ENCODE data around the gene PRDX2. TPM values are rescaled to one million over a fixed set of nuclear protein-coding genes. Genes with fewer than 3 reads are reported as not detected.
A peak's percentile ranks its signal among the peaks of the same experiment; 100 is the strongest.

PRDX2 gene
- total and polyA plus RNA-seq, 3 experiments from 2014 or later: 183 to 257 (median 184) TPM

DNA sequence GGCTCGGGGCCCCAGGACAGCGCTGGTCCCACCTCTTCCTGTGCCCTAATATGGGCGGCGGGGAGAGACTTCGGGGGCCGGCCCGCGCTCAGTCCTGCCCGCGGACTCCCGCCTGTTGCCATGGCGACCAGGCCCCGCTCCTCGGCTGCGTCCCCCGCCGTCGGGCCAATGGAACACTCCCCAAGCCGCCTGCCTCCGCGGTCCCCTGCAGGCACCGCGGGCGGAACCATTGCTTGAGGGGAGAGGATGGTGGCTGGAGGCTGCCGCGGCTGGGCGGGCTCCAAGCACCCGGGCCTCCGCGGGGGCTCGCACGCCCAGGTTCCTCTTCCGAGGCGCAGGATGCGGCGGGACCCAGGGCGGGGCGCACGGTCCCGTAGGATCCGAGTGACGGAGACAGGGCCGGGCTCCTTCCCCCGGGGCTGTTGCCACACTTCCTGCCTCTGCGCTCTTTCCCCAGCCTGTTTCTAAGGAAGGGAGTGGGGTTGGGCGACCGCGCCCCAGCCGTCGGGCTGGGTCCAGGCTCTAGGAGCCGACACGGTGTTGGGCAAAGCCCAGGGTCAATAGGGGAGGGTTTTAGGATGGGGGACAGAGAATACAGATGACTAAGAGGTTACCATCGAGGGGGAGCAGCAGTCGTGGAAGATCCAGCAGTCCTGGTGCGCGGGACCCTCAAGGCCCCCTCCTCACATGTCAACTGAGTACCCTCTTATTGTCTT, 11.5 kb downstream of the PRDX2 start:
- CTCF ChIA-PET: interaction anchor here (1.0 to 13.7 kb wide), 4 partner anchors 13 to 29 kb away, joined by 4 to 483 read pairs (median 180); partner anchors contain the start of gene HOOK2
- Histone ChIP-seq H3K4me3 (ENCODE audit: low read length) (peak overlapping the region; percentile 92), H3K27ac (ENCODE audit: low read depth, low read length) (peak overlapping the region; percentile 99), H3K4me1 (ENCODE audit: insufficient read depth, low read length) (peaks cover 41% of the 10 kb centered on the region), H3K9me3 (ENCODE audit: low read length) (no peaks in the 10 kb centered on the region), H3K36me3 (ENCODE audit: insufficient read depth, low read length) (peaks cover 4% of the 10 kb centered on the region), H3K27me3 (ENCODE audit: insufficient read depth, low read length, poor library complexity, severe bottlenecking) (no peaks in the 10 kb centered on the region)
- Mint-ChIP-seq H3K27ac (peak overlapping the region; percentile 91 to 100 (median 99)), H3K27me3 (peaks cover 0 to 30% of the 10 kb centered on the region in 2 donors), H3K9me3 (peaks cover 0 to 4% (median 2%) of the 10 kb centered on the region in 5 donors), H3K4me1 (peaks cover 25 to 41% (median 28%) of the 10 kb centered on the region in 3 donors), H3K4me3 (peak overlapping the region; percentile 90 to 100 (median 96)), H3K36me3 (peaks cover 0 to 22% (median 2%) of the 10 kb centered on the region in 3 donors)
- POLR2A ChIA-PET: interaction anchor here (1.9 to 7.5 kb wide), 3 partner anchors 7 to 13 kb away, joined by 10 to 167 read pairs (median 140); no protein-coding TSS in a partner anchor
- peak; percentile 89 to 96 (median 93) for DNase-seq

DNA sequence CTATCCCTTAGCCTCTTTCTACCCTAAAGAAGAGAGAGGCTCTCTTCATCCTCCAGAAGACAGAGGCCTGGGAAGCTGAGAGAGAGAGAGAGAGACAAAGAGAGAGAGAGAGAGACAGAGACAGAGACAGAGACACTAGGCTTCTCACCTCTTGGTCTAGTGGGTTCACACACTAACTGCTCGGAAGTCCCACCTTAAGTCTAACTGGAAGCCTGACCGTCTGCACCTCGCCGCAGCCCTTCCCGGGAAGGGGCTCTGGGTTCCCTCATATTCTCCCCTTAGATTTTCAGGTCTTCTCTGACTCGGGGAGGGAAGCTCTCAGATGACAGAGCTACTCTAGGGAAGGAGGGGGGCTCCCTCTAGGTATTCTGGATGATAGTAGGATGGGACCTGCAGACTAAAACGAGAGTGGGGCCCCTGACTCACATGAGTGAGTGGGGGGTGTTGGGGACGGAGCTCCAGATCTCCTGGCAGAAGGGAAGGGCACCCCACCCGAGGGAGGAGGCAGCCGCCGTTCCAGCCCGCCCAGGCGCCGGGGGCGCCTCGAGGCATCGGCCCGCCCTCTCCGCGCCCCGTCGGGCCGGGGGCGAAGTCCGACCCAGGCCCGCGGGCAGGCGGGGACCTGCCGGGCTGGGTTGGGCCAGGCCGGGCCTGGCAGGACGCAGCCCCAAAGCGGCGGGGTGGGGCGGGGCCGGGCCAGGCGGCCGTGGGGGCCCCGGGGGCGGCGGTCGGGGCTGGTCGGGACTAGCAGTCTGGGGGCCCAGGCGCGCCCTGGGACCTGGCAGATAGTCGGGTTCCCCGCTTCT, 12.3 kb downstream of the PRDX2 start:
- H3K27me3 ChIP-seq (ENCODE audit: insufficient read depth, low read length, poor library complexity, severe bottlenecking): no peaks in the 10 kb centered on the region
- no peak for DNase-seq

DNA sequence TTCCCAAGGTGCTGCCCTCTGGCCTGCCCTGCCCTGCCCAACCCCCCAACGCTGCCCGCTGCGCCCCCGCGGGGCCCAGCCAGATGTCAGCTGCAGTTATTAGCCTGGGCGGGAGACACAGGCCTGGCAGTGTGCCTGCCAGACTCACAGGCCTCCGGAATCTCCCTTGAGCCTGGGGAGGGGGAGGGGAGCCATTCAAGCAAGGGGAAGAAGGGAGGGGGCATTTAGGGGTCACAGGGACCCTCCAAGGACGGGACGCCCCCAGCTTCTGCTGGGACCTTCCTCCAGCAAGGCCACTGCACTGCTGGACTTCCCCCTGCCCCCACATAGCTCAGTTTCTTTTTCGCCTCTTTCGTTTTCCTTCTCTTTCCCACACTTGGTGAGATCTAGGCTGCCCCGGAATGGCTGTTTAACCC, 12.9 kb downstream of the PRDX2 start:
- ChIA-PET POLR2A (interaction anchor here (0.5 to 1.9 kb wide), 2 partner anchors 11 to 66 kb away, joined by 3 to 10 read pairs; no protein-coding TSS in a partner anchor), CTCF (interaction anchor here (1.0 to 4.9 kb wide), 2 partner anchors 11 to 22 kb away, joined by 4 to 35 read pairs; no protein-coding TSS in a partner anchor)
- H3K27me3 Mint-ChIP-seq: peaks cover 0 to 23% of the 10 kb centered on the region in 2 donors
- H3K9me3 ChIP-seq (ENCODE audit: low read length): no peaks in the 10 kb centered on the region
- H3K27ac ChIP-seq (ENCODE audit: low read depth, low read length): peak overlapping the region; percentile 84
- no peaks in the 10 kb centered on the region for H3K27me3 ChIP-seq (ENCODE audit: insufficient read depth, low read length, poor library complexity, severe bottlenecking)
- H3K4me3 ChIP-seq (ENCODE audit: low read length): no peak overlapping the region
- peaks cover 0 to 22% (median 0%) of the 10 kb centered on the region in 3 donors for H3K36me3 Mint-ChIP-seq
- peaks cover 43% of the 10 kb centered on the region for H3K4me1 ChIP-seq (ENCODE audit: insufficient read depth, low read length)
- peak overlapping the region; percentile 93 to 99 (median 99) for H3K27ac Mint-ChIP-seq
- DNase-seq: peak in 4 of 5 donors; percentile 47 to 78 (median 53)
- peaks cover 17 to 28% (median 17%) of the 10 kb centered on the region in 3 donors for H3K4me1 Mint-ChIP-seq
- H3K4me3 Mint-ChIP-seq: peak overlapping the region; percentile 75 to 91 (median 82)
- H3K36me3 ChIP-seq (ENCODE audit: insufficient read depth, low read length): peaks cover 4% of the 10 kb centered on the region
- H3K9me3 Mint-ChIP-seq: peaks cover 0 to 4% (median 2%) of the 10 kb centered on the region in 5 donors

More for the DNA sequence above, 12.3 kb downstream of the PRDX2 start:
- CTCF ChIA-PET: interaction anchor here (1.0 to 4.9 kb wide), 2 partner anchors 12 to 22 kb away, joined by 4 to 35 read pairs; no protein-coding TSS in a partner anchor
- POLR2A ChIA-PET: interaction anchor here (1.9 kb wide), 1 partner anchor 12 kb away, joined by 10 read pairs; no protein-coding TSS in a partner anchor
- peaks cover 0 to 4% (median 2%) of the 10 kb centered on the region in 5 donors for H3K9me3 Mint-ChIP-seq
- H3K4me3 Mint-ChIP-seq: peak overlapping the region; percentile 75 to 100 (median 83)
- peaks cover 0 to 22% (median 2%) of the 10 kb centered on the region in 3 donors for H3K36me3 Mint-ChIP-seq
- peaks cover 0 to 26% of the 10 kb centered on the region in 2 donors for H3K27me3 Mint-ChIP-seq
- Histone ChIP-seq H3K27ac (ENCODE audit: low read depth, low read length) (peak overlapping the region; percentile 99), H3K4me1 (ENCODE audit: insufficient read depth, low read length) (peaks cover 41% of the 10 kb centered on the region), H3K9me3 (ENCODE audit: low read length) (no peaks in the 10 kb centered on the region), H3K36me3 (ENCODE audit: insufficient read depth, low read length) (peaks cover 4% of the 10 kb centered on the region), H3K4me3 (ENCODE audit: low read length) (no peak overlapping the region)
- H3K27ac Mint-ChIP-seq: peak overlapping the region; percentile 93 to 100 (median 99)
- peaks cover 20 to 33% (median 21%) of the 10 kb centered on the region in 3 donors for H3K4me1 Mint-ChIP-seq

DNA sequence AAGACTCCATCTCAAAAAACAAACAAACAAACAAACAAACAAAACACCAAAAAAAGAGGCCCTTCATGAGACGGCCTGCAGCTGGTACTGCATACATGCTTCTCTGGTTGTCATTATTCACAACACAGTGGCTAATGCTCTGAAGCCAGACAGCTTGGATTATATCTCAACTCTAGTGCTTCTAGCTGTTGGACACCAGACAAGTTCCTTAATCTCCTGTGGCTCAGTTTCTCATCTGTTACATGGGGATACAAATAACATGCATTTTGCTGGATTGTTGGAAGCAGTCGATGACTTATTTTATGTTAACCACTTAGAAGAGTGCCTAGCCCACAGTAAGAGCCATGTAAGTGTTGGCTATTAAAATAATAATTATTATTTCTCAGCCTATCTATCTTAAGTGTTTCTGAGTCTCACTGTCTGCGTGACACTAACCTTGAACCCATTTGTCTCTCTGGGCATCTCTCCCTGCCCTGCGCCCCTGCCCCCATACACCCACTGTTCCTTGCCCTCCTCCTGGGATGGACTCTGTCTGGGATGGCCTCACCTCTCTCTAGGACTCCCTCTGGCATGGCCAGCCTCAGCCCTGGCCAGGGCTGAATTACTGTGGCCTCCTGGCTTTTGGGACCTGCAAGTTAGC, 13.4 kb downstream of the PRDX2 start:
- Mint-ChIP-seq H3K4me1 (peaks cover 20 to 28% (median 22%) of the 10 kb centered on the region in 3 donors), H3K36me3 (peaks cover 0 to 19% (median 0%) of the 10 kb centered on the region in 3 donors), H3K27ac (peak overlapping the region; percentile 93 to 99 (median 99)), H3K9me3 (peaks cover 0 to 2% (median 0%) of the 10 kb centered on the region in 5 donors), H3K27me3 (peaks cover 0 to 20% of the 10 kb centered on the region in 2 donors), H3K4me3 (peak overlapping the region in 2 of 7 donors; percentile 13 to 32)
- H3K9me3 ChIP-seq (ENCODE audit: low read length): no peaks in the 10 kb centered on the region
- H3K27ac ChIP-seq (ENCODE audit: low read depth, low read length): peak overlapping the region; percentile 84
- H3K27me3 ChIP-seq (ENCODE audit: insufficient read depth, low read length, poor library complexity, severe bottlenecking): no peaks in the 10 kb centered on the region
- H3K4me3 ChIP-seq (ENCODE audit: low read length): no peak overlapping the region
- CTCF ChIA-PET: interaction anchor here (1.3 to 4.9 kb wide), 3 partner anchors 8 to 14 kb away, joined by 3 to 35 read pairs (median 8); partner anchors contain the start of gene HOOK2
- peaks cover 4% of the 10 kb centered on the region for H3K36me3 ChIP-seq (ENCODE audit: insufficient read depth, low read length)
- DNase-seq: no peak
- H3K4me1 ChIP-seq (ENCODE audit: insufficient read depth, low read length): peaks cover 48% of the 10 kb centered on the region
- POLR2A ChIA-PET: interaction anchor here (0.5 to 1.9 kb wide), 2 partner anchors 11 to 65 kb away, joined by 3 to 10 read pairs; no protein-coding TSS in a partner anchor

DNA sequence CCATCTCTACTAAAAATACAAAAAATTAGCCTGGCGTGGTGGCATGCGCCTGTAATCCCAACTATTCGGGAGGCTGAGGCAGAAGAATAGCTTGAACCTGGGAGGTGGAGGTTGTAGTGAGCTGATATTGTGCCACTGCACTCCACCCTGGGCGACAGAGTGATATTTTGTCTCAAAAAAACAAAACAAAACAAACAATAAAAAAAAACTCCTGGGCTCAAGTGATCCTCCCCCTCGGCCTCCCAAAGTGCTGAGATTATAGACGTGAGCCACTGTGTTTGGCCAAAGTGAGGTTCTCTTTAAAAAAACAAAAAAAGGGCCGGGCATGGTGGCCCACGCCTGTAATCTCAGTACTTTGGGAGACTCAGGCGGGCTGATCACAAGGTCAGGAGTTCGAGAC, 14.1 kb downstream of the PRDX2 start:
- no peaks in the 10 kb centered on the region for H3K9me3 Mint-ChIP-seq
- no peak overlapping the region for H3K4me3 ChIP-seq (ENCODE audit: low read length)
- H3K36me3 Mint-ChIP-seq: peaks cover 0 to 13% (median 0%) of the 10 kb centered on the region in 3 donors
- no peak overlapping the region for H3K4me3 Mint-ChIP-seq
- DNase-seq: no peak
- H3K4me1 Mint-ChIP-seq: peaks cover 20 to 28% (median 22%) of the 10 kb centered on the region in 3 donors
- H3K27ac ChIP-seq (ENCODE audit: low read depth, low read length): no peak overlapping the region
- H3K36me3 ChIP-seq (ENCODE audit: insufficient read depth, low read length): peaks cover 1% of the 10 kb centered on the region
- H3K27me3 Mint-ChIP-seq: peaks cover 0 to 13% of the 10 kb centered on the region in 2 donors
- CTCF ChIA-PET: interaction anchor here (1.3 to 4.9 kb wide), 3 partner anchors 9 to 13 kb away, joined by 3 to 35 read pairs (median 8); partner anchors contain the start of gene HOOK2
- H3K4me1 ChIP-seq (ENCODE audit: insufficient read depth, low read length): peaks cover 54% of the 10 kb centered on the region
- no peaks in the 10 kb centered on the region for H3K27me3 ChIP-seq (ENCODE audit: insufficient read depth, low read length, poor library complexity, severe bottlenecking)
- H3K9me3 ChIP-seq (ENCODE audit: low read length): no peaks in the 10 kb centered on the region
- POLR2A ChIA-PET: no interaction called here
- H3K27ac Mint-ChIP-seq: peak overlapping the region in 6 of 8 donors; percentile 81 to 99 (median 99)

DNA sequence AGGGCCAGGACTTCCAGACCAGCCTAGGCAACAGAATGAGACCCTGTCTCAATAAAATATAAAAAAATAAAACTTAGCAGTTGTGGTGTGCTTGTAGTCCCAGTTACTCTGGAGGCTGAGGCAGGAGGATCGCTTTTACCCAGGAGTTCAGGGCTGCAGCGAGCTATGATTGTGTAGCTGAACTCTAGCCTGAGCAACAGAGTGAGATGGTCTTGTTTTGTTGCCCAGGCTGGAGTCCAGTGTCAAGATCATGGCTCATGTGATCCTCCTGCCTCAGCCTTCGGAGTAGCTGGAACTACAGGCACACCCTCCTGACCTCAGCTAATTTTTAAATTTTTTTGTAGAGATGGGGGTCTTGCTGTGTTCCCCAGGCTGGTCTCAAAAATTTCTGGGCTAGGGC, 14.6 kb downstream of the PRDX2 start:
- DNase-seq: no peak
- Mint-ChIP-seq H3K4me3 (no peak overlapping the region), H3K9me3 (no peaks in the 10 kb centered on the region), H3K4me1 (peaks cover 23 to 33% (median 26%) of the 10 kb centered on the region in 3 donors), H3K27ac (peak overlapping the region in 5 of 8 donors; percentile 81 to 99 (median 99)), H3K36me3 (peaks cover 0 to 13% (median 0%) of the 10 kb centered on the region in 3 donors), H3K27me3 (peaks cover 0 to 10% of the 10 kb centered on the region in 2 donors)
- ChIA-PET POLR2A (no interaction called here), CTCF (interaction anchor here (1.3 to 4.9 kb wide), 3 partner anchors 10 to 12 kb away, joined by 3 to 35 read pairs (median 8); partner anchors contain the start of gene HOOK2)
- no peak overlapping the region for H3K4me3 ChIP-seq (ENCODE audit: low read length)
- H3K4me1 ChIP-seq (ENCODE audit: insufficient read depth, low read length): peaks cover 57% of the 10 kb centered on the region
- no peak overlapping the region for H3K27ac ChIP-seq (ENCODE audit: low read depth, low read length)
- no peaks in the 10 kb centered on the region for H3K9me3 ChIP-seq (ENCODE audit: low read length)
- H3K36me3 ChIP-seq (ENCODE audit: insufficient read depth, low read length): no peaks in the 10 kb centered on the region
- H3K27me3 ChIP-seq (ENCODE audit: insufficient read depth, low read length, poor library complexity, severe bottlenecking): no peaks in the 10 kb centered on the region

Measured in CD8-positive, alpha-beta memory T cell (primary cell).